Parathyroid adenoma (tissue), 2 donors: ENCODE data around the gene ZNF311.
"Not testable (repeated sequence)": the region's sequence is repeated elsewhere in the genome, so short reads cannot be mapped to it uniquely, and the experiment has no call there.

Source experiments
- H2AFZ ChIP-seq: fragments of 300-600 bp; sonication (generic); one replicate; pipeline ENCODE4 v1.7.0; 2017; ENCODE audit warnings: antibody characterized with exemption, mild to moderate bottlenecking
- H3K27ac ChIP-seq: fragments of 300-600 bp; sonication (generic); one replicate; pipeline ENCODE4 v1.7.0; 2017
- H3K27me3 ChIP-seq: fragments of 300-600 bp; sonication (generic); one replicate; pipeline ENCODE4 v1.7.0; 2017; ENCODE audit warnings: low read length; ENCODE audit not compliant: control insufficient read depth, insufficient read depth
- H3K36me3 ChIP-seq: fragments of 300-600 bp; sonication (generic); one replicate; pipeline ENCODE4 v1.7.0; 2017; ENCODE audit warnings: low read length; ENCODE audit not compliant: control insufficient read depth, insufficient read depth
- H3K4me1 ChIP-seq: fragments of 300-600 bp; sonication (generic); one replicate; pipeline ENCODE4 v1.7.0; 2017; ENCODE audit warnings: control low read depth
- H3K4me2 ChIP-seq: fragments of 300-600 bp; sonication (generic); one replicate; pipeline ENCODE4 v1.7.0; 2017; ENCODE audit warnings: low read length
- H3K4me3 ChIP-seq: fragments of 300-600 bp; sonication (generic); one replicate; pipeline ENCODE4 v1.7.0; 2017; ENCODE audit warnings: low read depth, low read length
- H3K79me2 ChIP-seq: fragments of 300-600 bp; sonication (generic); one replicate; pipeline ENCODE4 v1.7.0; 2017; ENCODE audit warnings: control low read depth
- H3K9ac ChIP-seq: fragments of 300-600 bp; sonication (generic); one replicate; pipeline ENCODE4 v1.7.0; 2017; ENCODE audit warnings: mild to moderate bottlenecking
- H3K9me3 ChIP-seq: fragments of 300-600 bp; sonication (generic); one replicate; pipeline ENCODE4 v1.7.0; 2017; ENCODE audit warnings: low read length; ENCODE audit not compliant: control insufficient read depth
- TF ChIP-seq, protein P1 (sequence below): fragments of 300-600 bp; sonication (generic); IDR thresholded peaks from one replicate; pipeline ENCODE4 v1.7.0; 2017; ENCODE audit warnings: antibody characterized with exemption, mild to moderate bottlenecking
- donor health status: primary hyperparathyroidism.

The ZNF311 gene

DNA sequence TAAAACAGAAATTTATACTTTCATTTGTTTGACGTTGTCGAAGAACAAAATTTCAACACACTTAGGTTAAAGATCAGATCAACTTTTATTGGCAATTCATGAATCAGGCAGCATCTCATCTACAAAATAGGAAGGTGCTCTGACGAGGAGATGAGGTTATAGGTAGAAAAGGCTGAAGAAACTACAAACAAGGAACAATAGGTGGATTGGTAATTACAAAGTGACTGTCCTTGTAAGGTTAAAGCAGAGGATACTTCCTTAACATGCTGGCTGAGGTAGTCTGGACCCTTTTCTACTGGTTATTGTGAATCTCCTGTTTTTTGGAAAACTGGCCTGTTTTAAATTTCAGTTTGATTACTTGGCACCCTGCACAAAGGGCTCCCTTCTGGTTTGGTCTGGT, 48.8 kb downstream of the ZNF311 start:
- TF ChIP-seq, protein P1, sequence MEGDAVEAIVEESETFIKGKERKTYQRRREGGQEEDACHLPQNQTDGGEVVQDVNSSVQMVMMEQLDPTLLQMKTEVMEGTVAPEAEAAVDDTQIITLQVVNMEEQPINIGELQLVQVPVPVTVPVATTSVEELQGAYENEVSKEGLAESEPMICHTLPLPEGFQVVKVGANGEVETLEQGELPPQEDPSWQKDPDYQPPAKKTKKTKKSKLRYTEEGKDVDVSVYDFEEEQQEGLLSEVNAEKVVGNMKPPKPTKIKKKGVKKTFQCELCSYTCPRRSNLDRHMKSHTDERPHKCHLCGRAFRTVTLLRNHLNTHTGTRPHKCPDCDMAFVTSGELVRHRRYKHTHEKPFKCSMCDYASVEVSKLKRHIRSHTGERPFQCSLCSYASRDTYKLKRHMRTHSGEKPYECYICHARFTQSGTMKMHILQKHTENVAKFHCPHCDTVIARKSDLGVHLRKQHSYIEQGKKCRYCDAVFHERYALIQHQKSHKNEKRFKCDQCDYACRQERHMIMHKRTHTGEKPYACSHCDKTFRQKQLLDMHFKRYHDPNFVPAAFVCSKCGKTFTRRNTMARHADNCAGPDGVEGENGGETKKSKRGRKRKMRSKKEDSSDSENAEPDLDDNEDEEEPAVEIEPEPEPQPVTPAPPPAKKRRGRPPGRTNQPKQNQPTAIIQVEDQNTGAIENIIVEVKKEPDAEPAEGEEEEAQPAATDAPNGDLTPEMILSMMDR = no peak
- H3K4me2 ChIP-seq = no peak overlapping the region
- no peaks in the 10 kb centered on the region for H3K36me3 ChIP-seq
- no peak overlapping the region for H3K4me3 ChIP-seq
- H3K4me1 ChIP-seq = no peaks in the 10 kb centered on the region
- H3K27me3 ChIP-seq = no peaks in the 10 kb centered on the region
- H3K9ac ChIP-seq = no peak overlapping the region
- no peak overlapping the region for H2AFZ ChIP-seq
- no peaks in the 10 kb centered on the region for H3K79me2 ChIP-seq
- no peaks in the 10 kb centered on the region for H3K9me3 ChIP-seq
- H3K27ac ChIP-seq = no peak overlapping the region

GRCh38 chr6:28953585-28954258, 51.4 kb downstream of the ZNF311 start:
- Histone ChIP-seq H3K4me2 (peak overlapping the region; percentile 79), H3K4me1 (no peaks in the 10 kb centered on the region), H3K9ac (no peak overlapping the region), H2AFZ (peak overlapping the region; percentile 68), H3K9me3 (no peaks in the 10 kb centered on the region), H3K36me3 (no peaks in the 10 kb centered on the region), H3K79me2 (no peaks in the 10 kb centered on the region), H3K4me3 (peak overlapping the region; percentile 57), H3K27me3 (no peaks in the 10 kb centered on the region), H3K27ac (no peak overlapping the region)
- TF ChIP-seq, protein P1 = no peak

DNA sequence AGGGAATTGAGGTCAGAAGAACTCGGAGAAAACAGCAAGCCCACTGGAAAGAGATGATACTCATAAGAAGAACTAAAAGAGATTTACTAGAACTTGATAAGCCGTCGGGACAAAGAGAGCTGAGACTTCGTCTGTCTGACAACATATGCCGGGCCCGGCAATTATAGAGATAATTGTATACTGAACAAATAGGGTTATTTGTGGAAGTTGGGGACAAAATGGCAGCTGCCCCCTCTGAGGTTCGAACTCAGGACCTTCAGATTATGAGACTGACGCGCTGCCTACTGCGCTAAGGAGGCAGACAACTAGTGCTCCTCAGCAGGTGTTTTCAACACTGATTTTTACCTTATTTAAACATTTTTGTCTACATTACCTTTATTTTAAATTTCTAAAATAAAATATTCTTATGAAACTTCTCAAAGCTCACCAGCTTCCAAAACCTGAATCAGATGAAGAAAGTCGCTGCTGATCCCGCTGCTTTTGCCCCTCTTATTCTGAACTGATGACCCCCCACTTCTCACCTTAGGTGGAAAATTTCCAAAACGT, 52.0 kb downstream of the ZNF311 start:
- peak overlapping the region; percentile 68 for H2AFZ ChIP-seq
- H3K9ac ChIP-seq = no peak overlapping the region
- no peak overlapping the region for H3K27ac ChIP-seq
- H3K36me3 ChIP-seq = no peaks in the 10 kb centered on the region
- TF ChIP-seq, protein P1 = no peak
- no peaks in the 10 kb centered on the region for H3K4me1 ChIP-seq
- no peaks in the 10 kb centered on the region for H3K9me3 ChIP-seq
- H3K79me2 ChIP-seq = no peaks in the 10 kb centered on the region
- H3K4me2 ChIP-seq = peak overlapping the region; percentile 79
- peak overlapping the region; percentile 57 for H3K4me3 ChIP-seq
- H3K27me3 ChIP-seq = no peaks in the 10 kb centered on the region

DNA sequence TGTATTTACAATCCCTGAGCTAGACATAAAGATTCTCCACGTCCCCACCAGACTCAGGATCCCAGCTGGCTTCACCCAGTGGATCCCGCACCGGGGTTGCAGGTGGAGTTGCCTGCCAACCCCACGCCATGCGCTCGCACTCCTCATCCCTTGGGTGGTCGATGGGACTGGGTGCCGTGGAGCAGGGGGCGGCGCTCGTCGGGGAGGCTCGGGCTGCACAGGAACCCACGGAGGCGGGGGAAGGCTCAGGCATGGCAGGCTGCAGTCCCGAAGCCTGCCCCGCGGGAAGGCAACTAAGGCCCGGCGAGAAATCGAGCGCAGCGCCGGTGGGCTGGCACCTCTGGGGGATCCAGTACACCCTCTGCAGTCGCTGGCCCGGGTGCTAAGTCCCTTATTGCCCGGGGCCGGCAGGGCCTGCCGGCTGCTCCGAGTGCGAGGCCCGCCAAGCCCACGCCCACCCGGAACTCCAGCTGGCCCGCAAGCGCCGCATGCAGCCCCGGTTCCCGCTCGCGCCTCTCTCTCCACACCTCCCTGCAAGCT, 55.4 kb downstream of the ZNF311 start:
- H3K4me3 ChIP-seq, H3K79me2 ChIP-seq, H3K9me3 ChIP-seq: not testable (repeated sequence)

GRCh38 chr6:28948782-28949486, 56.2 kb downstream of the ZNF311 start:
- TF ChIP-seq, protein P1 = no peak
- H3K36me3 ChIP-seq = no peaks in the 10 kb centered on the region
- H3K4me1 ChIP-seq = no peaks in the 10 kb centered on the region

More for the DNA sequence above, 55.4 kb downstream of the ZNF311 start:
- not testable (repeated sequence) for H3K9ac ChIP-seq, H3K27ac ChIP-seq, H3K36me3 ChIP-seq, H3K4me2 ChIP-seq, H3K27me3 ChIP-seq, H2AFZ ChIP-seq, H3K4me1 ChIP-seq

More at GRCh38 chr6:28948782-28949486, 56.2 kb downstream of the ZNF311 start:
- no peak overlapping the region for H3K4me2 ChIP-seq
- H3K9me3 ChIP-seq = no peaks in the 10 kb centered on the region
- H3K27ac ChIP-seq = no peak overlapping the region
- H2AFZ ChIP-seq = no peak overlapping the region
- H3K27me3 ChIP-seq = no peaks in the 10 kb centered on the region
- no peak overlapping the region for H3K4me3 ChIP-seq
- H3K79me2 ChIP-seq = no peaks in the 10 kb centered on the region
- H3K9ac ChIP-seq = no peak overlapping the region
